Vagina (tissue), 2 donors: ENCODE data around the gene TMEM18. TPM values are rescaled to one million over a fixed set of nuclear protein-coding genes. Genes with fewer than 3 reads are reported as not detected.

Source experiments
- DNase-seq, 2 donors: peaks; one replicate each; pipeline ENCODE4 v3.0.0-alpha.2; 2017; ENCODE audit errors: extremely low spot score in 2 of 2
- H3K27ac ChIP-seq: fragments of 200-600 bp; sonication (generic); one replicate; pipeline ENCODE4 v1.5.1; 2019
- H3K27me3 ChIP-seq: fragments of 200-600 bp; sonication (generic); one replicate; pipeline ENCODE4 v1.5.1; 2019
- H3K36me3 ChIP-seq, 2 donors: fragments of 200-600 bp; sonication (generic); one replicate each; pipeline ENCODE4 v1.5.1; 2017 to 2019
- H3K4me1 ChIP-seq: fragments of 200-600 bp; sonication (generic); one replicate; pipeline ENCODE4 v1.5.1; 2019
- H3K4me3 ChIP-seq, 2 donors: fragments of 200-600 bp; sonication (generic); 1 replicate in 1 of 2; 2 replicates in 1 of 2; pipeline ENCODE4 v1.5.1; 2016 to 2019
- H3K9me3 ChIP-seq: fragments of 200-600 bp; sonication (generic); one replicate; pipeline ENCODE4 v1.5.1; 2019
- POLR2A ChIP-seq, 2 donors: fragments of 450-650 bp; IDR thresholded peaks; one replicate each; pipeline ENCODE4 v1.6.1; 2017; ENCODE audit warnings: antibody characterized with exemption in 2 of 2, mild to moderate bottlenecking in 2 of 2, moderate library complexity in 2 of 2
- POLR2AphosphoS5 ChIP-seq, 2 donors: sonication (generic); formaldehyde crosslinking; IDR thresholded peaks; one replicate each; pipeline ENCODE4 v1.9.0; 2017; ENCODE audit warnings: antibody characterized with exemption in 2 of 2, mild to moderate bottlenecking in 2 of 2, low read depth in 1 of 2; ENCODE audit not compliant: insufficient read depth in 1 of 2
- intact Hi-C: fragments of 100-400 bp; cut with DNase I; formaldehyde crosslinking; loops from one replicate; pipeline ENCODE4 v1.15.1; 2023
- total RNA-seq: library from RNA; depleted of rRNA; stranded (reverse); fragments of >200 nt; gene quantifications from one replicate; pipeline ENCODE4 v1.2.3, GENCODE V29; 2016
- TF ChIP-seq, protein P1 (sequence below), 3 experiments: fragments of 450-650 bp in 2 of 3; fragments of 200-600 bp in 1 of 3; sonication (generic) in 1 of 3; IDR thresholded peaks; one replicate each; pipeline ENCODE4 v1.5.1; 2017 to 2019; ENCODE audit warnings: antibody characterized with exemption in 3 of 3, mild to moderate bottlenecking in 2 of 3, moderate library complexity in 2 of 3

The TMEM18 gene
- total RNA-seq, 1 donor from 2014 or later, result 21.1 TPM

DNA sequence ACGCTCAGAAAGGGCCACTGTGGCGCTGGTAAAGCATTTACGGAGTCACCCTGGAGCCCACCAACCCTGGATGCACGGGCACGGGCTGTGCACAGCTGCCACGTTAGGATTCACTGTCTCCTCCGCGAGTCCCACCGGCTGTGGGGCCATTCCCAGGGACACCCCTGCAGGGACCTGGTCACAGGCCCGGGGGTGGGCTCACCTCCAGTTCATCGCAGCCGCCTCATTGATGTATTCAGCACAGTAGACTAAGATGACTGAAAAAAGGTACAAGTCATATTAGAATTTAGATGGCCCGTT, 4.7 kb downstream of the TMEM18 start:
- Histone ChIP-seq H3K4me1 (peaks cover 32% of the 10 kb centered on the region), H3K27me3 (no peaks in the 10 kb centered on the region), H3K36me3 (peaks cover 0 to 27% of the 10 kb centered on the region in 2 donors), H3K4me3 (no peak overlapping the region), H3K27ac (no peak overlapping the region), H3K9me3 (no peaks in the 10 kb centered on the region)
- TF ChIP-seq, protein P1, sequence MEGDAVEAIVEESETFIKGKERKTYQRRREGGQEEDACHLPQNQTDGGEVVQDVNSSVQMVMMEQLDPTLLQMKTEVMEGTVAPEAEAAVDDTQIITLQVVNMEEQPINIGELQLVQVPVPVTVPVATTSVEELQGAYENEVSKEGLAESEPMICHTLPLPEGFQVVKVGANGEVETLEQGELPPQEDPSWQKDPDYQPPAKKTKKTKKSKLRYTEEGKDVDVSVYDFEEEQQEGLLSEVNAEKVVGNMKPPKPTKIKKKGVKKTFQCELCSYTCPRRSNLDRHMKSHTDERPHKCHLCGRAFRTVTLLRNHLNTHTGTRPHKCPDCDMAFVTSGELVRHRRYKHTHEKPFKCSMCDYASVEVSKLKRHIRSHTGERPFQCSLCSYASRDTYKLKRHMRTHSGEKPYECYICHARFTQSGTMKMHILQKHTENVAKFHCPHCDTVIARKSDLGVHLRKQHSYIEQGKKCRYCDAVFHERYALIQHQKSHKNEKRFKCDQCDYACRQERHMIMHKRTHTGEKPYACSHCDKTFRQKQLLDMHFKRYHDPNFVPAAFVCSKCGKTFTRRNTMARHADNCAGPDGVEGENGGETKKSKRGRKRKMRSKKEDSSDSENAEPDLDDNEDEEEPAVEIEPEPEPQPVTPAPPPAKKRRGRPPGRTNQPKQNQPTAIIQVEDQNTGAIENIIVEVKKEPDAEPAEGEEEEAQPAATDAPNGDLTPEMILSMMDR (IDR thresholded peaks at IDR 0.05), result no peak
- TF ChIP-seq POLR2AphosphoS5 (IDR thresholded peaks at IDR 0.05; ENCODE audit: insufficient read depth in 1 of 2, low read depth in 1 of 2) (no peak), POLR2A (IDR thresholded peaks at IDR 0.05) (no peak)
- intact Hi-C loops, result no loop called here
- peak in 1 of 2 donors; percentile 79 for DNase-seq

DNA sequence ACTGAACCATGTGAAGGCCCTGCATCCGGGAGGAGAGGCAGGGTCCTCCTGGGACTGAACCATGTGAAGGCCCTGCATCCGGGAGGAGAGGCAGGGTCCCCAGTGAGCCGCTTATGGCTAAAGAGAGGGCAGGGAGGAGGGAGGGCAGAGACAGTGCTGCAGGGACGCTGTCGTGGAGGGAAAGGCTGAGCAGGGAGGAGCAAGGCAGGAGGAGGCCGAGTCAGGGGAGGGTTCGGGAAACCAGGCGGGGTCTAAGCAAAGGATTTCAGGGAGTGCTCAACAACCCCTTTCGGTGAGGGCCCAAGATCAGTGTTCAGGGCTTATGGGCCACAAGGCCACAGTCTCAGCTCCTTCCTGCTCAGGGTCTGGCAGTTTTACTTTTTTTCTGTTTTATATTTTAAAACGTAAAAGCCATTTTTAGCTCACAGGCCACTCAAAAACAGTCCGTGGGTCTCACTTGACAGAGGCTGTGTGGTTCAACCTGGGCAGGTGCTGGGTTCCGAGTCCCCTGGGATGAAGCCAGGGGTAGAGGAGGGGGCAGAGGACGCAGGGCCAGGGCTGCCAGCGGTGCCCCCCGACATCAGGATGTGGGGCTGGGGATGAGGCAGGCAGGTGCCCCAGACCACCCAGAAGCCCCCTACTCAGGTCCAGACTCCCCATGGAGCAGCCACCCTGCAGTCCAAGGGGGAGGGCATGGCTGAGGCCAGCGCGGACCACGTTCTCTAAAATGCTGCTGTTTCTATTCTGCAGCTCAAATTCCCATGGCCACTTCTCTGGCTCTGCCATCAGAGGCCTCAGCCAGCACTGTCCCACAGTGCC, 5.2 kb downstream of the TMEM18 start:
- intact Hi-C loops, result no loop called here
- Histone ChIP-seq H3K36me3 (peaks cover 0 to 27% of the 10 kb centered on the region in 2 donors), H3K4me3 (no peak overlapping the region), H3K4me1 (peaks cover 32% of the 10 kb centered on the region), H3K9me3 (no peaks in the 10 kb centered on the region), H3K27ac (no peak overlapping the region), H3K27me3 (no peaks in the 10 kb centered on the region)
- TF ChIP-seq POLR2A (IDR thresholded peaks at IDR 0.05) (no peak), POLR2AphosphoS5 (IDR thresholded peaks at IDR 0.05; ENCODE audit: insufficient read depth in 1 of 2, low read depth in 1 of 2) (no peak)
- TF ChIP-seq, protein P1 (IDR thresholded peaks at IDR 0.05), result no peak
- DNase-seq, result peak in 1 of 2 donors; percentile 82

DNA sequence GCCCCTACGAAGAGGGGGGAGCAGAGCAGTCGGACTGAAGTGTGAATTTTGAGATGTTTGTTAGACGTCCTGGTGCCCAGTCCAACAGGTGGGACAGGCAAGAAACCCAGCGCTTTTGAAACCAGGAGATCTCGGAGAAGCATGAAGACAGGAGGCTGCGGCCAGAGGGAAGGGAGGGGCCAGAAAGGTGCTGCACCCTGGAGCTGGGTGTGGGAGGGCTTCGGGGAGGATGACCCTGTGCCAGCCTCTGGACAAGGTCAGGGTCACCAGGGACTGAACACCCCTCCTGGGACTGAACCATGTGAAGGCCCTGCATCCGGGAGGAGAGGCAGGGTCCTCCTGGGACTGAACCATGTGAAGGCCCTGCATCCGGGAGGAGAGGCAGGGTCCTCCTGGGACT, 6.1 kb downstream of the TMEM18 start:
- Histone ChIP-seq H3K4me3 (no peak overlapping the region), H3K36me3 (peaks cover 0 to 32% of the 10 kb centered on the region in 2 donors), H3K4me1 (peaks cover 28% of the 10 kb centered on the region), H3K27ac (no peak overlapping the region), H3K27me3 (no peaks in the 10 kb centered on the region), H3K9me3 (no peaks in the 10 kb centered on the region)
- TF ChIP-seq POLR2AphosphoS5 (IDR thresholded peaks at IDR 0.05; ENCODE audit: insufficient read depth in 1 of 2, low read depth in 1 of 2) (no peak), POLR2A (IDR thresholded peaks at IDR 0.05) (no peak)
- TF ChIP-seq, protein P1 (IDR thresholded peaks at IDR 0.05), result no peak
- intact Hi-C loops, result no loop called here
- peak in 1 of 2 donors; percentile 44 for DNase-seq

DNA sequence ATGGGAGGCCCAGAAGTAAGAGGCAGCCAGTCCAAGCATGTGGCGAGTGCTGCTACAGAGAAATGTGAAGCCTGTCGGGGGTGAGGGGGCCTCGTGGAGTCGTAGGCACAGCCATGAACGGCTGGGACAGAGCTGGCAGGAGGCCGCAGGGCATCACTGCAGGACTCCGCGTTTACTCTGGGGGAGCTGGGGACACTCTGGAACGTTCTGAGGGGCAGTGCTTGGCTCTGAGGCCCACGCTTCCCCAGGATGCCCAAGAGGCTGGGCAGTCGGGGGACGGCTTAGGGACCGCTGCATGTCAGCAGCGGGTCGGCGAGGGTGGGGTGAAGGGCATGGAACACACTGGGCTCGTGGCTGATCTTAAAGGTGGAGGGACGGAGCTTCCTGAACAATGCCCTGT, 6.6 kb downstream of the TMEM18 start:
- no peaks in the 10 kb centered on the region for H3K27me3 ChIP-seq
- DNase-seq, result no peak
- H3K4me3 ChIP-seq, result no peak overlapping the region
- peaks cover 23% of the 10 kb centered on the region for H3K4me1 ChIP-seq
- TF ChIP-seq, protein P1 (IDR thresholded peaks at IDR 0.05), result no peak
- TF ChIP-seq POLR2AphosphoS5 (IDR thresholded peaks at IDR 0.05; ENCODE audit: insufficient read depth in 1 of 2, low read depth in 1 of 2), result no peak
- TF ChIP-seq POLR2A (IDR thresholded peaks at IDR 0.05), result no peak
- H3K27ac ChIP-seq, result no peak overlapping the region
- peaks cover 0 to 37% of the 10 kb centered on the region in 2 donors for H3K36me3 ChIP-seq
- H3K9me3 ChIP-seq, result peaks cover 4% of the 10 kb centered on the region
- intact Hi-C loops, result no loop called here

DNA sequence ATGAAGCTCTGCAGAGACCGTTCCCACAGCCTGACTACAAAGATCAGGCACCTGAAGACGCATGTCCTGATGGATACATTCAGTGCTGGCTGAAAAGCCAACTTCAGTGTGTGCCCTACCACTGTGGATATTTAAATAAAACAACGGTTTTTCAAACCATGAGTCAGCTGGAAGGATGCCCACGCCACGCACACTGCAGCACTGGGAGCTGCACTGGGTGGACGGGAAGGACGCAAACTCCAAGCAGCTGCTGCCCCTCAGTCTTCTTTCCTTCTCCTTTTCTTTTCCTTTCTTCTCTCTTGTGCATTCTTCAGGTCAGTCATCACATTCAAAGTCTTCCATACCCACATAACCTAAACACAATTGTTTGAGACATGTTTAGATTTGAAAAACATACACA, 7.9 kb downstream of the TMEM18 start:
- H3K4me1 ChIP-seq, result peaks cover 16% of the 10 kb centered on the region
- DNase-seq, result peak in 1 of 2 donors; percentile 20
- peaks cover 8% of the 10 kb centered on the region for H3K9me3 ChIP-seq
- H3K27me3 ChIP-seq, result no peaks in the 10 kb centered on the region
- TF ChIP-seq POLR2A (IDR thresholded peaks at IDR 0.05) (no peak), POLR2AphosphoS5 (IDR thresholded peaks at IDR 0.05; ENCODE audit: insufficient read depth in 1 of 2, low read depth in 1 of 2) (no peak)
- TF ChIP-seq, protein P1 (IDR thresholded peaks at IDR 0.05), result no peak
- peaks cover 0 to 39% of the 10 kb centered on the region in 2 donors for H3K36me3 ChIP-seq
- no peak overlapping the region for H3K4me3 ChIP-seq
- intact Hi-C loops, result no loop called here
- H3K27ac ChIP-seq, result no peak overlapping the region
